ENCODE data around the gene LDB2.

The LDB2 gene

GRCh38 chr4:16745887-16746286 lies 152.6 kb downstream of the LDB2 start:
- no peak for DNase-seq

GRCh38 chr4:16745009-16745635 lies 153.3 kb downstream of the LDB2 start:
- DNase-seq = no peak

- no peak for DNase-seq
These were observed 157.2 kb downstream of the LDB2 start for GRCh38 chr4:16741287-16741686.

GRCh38 chr4:16739997-16740624 lies 158.3 kb downstream of the LDB2 start:
- DNase-seq = no peak

GRCh38 chr4:16738558-16738957 lies 159.9 kb downstream of the LDB2 start:
- no peak for DNase-seq

GRCh38 chr4:16733509-16733908 lies 164.9 kb downstream of the LDB2 start:
- no peak for DNase-seq

- DNase-seq = no peak
These were observed 165.7 kb downstream of the LDB2 start for GRCh38 chr4:16732741-16733140.

- DNase-seq = no peak
These were observed 166.6 kb downstream of the LDB2 start for GRCh38 chr4:16731776-16732380.

GRCh38 chr4:16730522-16731205 lies 167.8 kb downstream of the LDB2 start:
- no peak for DNase-seq

- DNase-seq = no peak
These were observed 169.1 kb downstream of the LDB2 start for GRCh38 chr4:16729336-16729735.

GRCh38 chr4:16728849-16729248 lies 169.6 kb downstream of the LDB2 start:
- no peak for DNase-seq

GRCh38 chr4:16728111-16728510 lies 170.3 kb downstream of the LDB2 start:
- no peak for DNase-seq

GRCh38 chr4:16727218-16727617 lies 171.2 kb downstream of the LDB2 start:
- no peak for DNase-seq

GRCh38 chr4:16726368-16727050 lies 171.9 kb downstream of the LDB2 start:
- no peak for DNase-seq

- DNase-seq = no peak
These were observed 173.2 kb downstream of the LDB2 start for GRCh38 chr4:16725252-16725651.

- no peak for DNase-seq
These were observed 176.0 kb downstream of the LDB2 start for GRCh38 chr4:16722416-16722815.

GRCh38 chr4:16721613-16722291 lies 176.7 kb downstream of the LDB2 start:
- DNase-seq = no peak

- no peak for DNase-seq
These were observed 177.7 kb downstream of the LDB2 start for GRCh38 chr4:16720761-16721160.

GRCh38 chr4:16717266-16717970 lies 181.0 kb downstream of the LDB2 start:
- no peak for DNase-seq

- no peak for DNase-seq
These were observed 183.0 kb downstream of the LDB2 start for GRCh38 chr4:16715482-16715881.

- no peak for DNase-seq
These were observed 184.3 kb downstream of the LDB2 start for GRCh38 chr4:16714191-16714590.

- no peak for DNase-seq
These were observed 184.7 kb downstream of the LDB2 start for GRCh38 chr4:16713696-16714095.
